ENCODE data around the gene C2CD2. TPM values are rescaled to one million over a fixed set of nuclear protein-coding genes. Genes with fewer than 3 reads are reported as not detected.

C2CD2 gene
- total RNA-seq, 6 experiments from 2014 or later: 7.3 to 11.4 (median 8.3) TPM

DNA sequence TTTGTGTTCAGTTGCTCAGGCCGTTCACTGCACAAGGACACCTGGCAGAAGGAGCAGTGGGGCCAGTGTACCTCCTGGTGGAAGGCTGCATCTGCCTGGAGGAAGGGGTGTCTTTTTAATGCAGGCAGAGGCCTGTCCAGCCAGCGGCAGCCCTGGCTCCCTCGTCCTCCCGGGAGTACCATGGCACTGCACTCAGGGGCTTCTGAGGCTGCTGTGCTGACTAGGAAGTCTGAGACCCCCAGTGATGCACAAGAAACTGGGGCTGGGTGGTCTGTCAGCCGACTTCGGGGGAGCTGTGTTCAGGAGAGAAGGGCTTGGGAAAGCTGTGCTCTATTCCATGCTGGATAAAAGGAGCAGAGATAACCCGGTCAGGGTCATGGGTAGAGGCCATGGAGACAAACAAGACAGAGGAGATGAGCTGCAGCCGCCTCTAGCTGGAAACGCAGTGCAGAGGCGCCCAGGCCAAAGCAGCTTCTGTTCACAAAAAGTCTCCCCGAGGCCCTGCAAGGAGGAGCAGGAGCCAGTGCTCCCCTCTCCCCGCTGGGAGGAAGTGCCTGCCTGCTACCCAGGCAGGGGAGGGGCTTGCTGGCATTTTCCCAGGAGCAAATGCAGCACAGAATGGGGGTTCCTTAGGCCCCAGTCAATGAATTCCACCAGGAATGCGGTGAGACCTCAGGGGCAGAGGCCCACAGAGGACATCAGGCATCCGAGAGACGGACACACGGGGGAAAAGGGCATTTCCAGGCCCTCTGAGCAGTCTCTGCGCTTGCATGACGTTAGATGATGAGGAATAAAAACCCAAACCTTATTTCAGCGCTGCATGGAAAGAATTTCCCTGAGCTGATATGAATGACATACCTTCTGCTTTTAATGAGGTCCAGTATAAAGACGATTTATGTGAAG lies 17.2 kb upstream of the C2CD2 start:
- DNase-seq: peak in 1 of 3 donors; percentile 26
- peak in 1 of 4 donors; percentile 9 for ATAC-seq
- H3K4me3 ChIP-seq: no peak overlapping the region
- no peaks in the 10 kb centered on the region for H3K9me3 ChIP-seq
- H3K27me3 ChIP-seq: no peaks in the 10 kb centered on the region
- H3K27ac ChIP-seq: no peak overlapping the region
- TF ChIP-seq, protein P1, sequence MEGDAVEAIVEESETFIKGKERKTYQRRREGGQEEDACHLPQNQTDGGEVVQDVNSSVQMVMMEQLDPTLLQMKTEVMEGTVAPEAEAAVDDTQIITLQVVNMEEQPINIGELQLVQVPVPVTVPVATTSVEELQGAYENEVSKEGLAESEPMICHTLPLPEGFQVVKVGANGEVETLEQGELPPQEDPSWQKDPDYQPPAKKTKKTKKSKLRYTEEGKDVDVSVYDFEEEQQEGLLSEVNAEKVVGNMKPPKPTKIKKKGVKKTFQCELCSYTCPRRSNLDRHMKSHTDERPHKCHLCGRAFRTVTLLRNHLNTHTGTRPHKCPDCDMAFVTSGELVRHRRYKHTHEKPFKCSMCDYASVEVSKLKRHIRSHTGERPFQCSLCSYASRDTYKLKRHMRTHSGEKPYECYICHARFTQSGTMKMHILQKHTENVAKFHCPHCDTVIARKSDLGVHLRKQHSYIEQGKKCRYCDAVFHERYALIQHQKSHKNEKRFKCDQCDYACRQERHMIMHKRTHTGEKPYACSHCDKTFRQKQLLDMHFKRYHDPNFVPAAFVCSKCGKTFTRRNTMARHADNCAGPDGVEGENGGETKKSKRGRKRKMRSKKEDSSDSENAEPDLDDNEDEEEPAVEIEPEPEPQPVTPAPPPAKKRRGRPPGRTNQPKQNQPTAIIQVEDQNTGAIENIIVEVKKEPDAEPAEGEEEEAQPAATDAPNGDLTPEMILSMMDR (IDR thresholded peaks at IDR 0.05): no peak
- TF ChIP-seq POLR2A (IDR thresholded peaks at IDR 0.05): no peak
- no peaks in the 10 kb centered on the region for H3K4me1 ChIP-seq
- 73% methylated on average over 15 of the region's 20 CpGs for WGBS (ENCODE audit: insufficient coverage, low coverage, low lambda C conversion rate, missing lambda C conversion rate)
- intact Hi-C loops (cut with DNase I): no loop called here
- H3K36me3 ChIP-seq: no peaks in the 10 kb centered on the region

DNA sequence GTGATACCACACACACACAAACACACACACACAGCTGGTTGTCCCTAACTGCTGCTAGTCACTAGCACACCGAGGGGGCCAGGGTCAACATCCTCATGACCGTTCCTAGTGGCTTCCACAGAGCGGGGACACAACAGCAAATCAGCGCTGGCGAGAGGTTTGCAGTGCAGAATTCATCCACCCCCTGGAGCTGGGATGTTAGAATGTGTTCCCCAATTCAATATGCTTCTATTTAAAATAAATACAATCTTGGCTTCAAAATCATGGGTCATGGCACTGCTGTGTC lies 16.2 kb upstream of the C2CD2 start:
- H3K4me3 ChIP-seq: no peak overlapping the region
- no peaks in the 10 kb centered on the region for H3K27me3 ChIP-seq
- no peaks in the 10 kb centered on the region for H3K36me3 ChIP-seq
- intact Hi-C loops (cut with DNase I): no loop called here
- H3K9me3 ChIP-seq: no peaks in the 10 kb centered on the region
- ATAC-seq (no peak), DNase-seq (peak in 1 of 3 donors; percentile 28)
- TF ChIP-seq, protein P1 (IDR thresholded peaks at IDR 0.05): no peak
- no peak for TF ChIP-seq POLR2A (IDR thresholded peaks at IDR 0.05)
- H3K4me1 ChIP-seq: no peaks in the 10 kb centered on the region
- H3K27ac ChIP-seq: no peak overlapping the region
- WGBS (ENCODE audit: insufficient coverage, low coverage, low lambda C conversion rate, missing lambda C conversion rate): 91% methylated on average over 5 of the region's 5 CpGs

DNA sequence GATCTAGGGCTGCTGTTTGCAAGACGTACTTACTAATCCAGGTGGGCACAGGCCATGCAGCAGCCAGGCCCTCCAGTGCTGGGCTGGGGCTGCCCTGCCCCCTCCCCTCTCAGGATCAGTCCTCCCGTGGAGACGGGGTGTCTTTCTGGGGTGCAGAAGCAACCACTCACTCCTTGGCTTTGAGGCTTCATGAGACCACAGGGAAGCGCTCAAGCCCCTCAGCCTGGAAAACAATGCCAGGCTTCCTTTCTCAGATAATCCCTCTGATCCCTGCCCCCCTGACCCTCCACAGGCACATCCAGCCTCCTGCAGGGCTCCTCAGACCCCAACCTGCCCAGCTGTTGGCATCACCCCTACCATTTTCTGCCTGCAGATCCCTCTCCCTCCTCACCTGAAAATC lies 13.9 kb upstream of the C2CD2 start:
- H3K27me3 ChIP-seq: no peaks in the 10 kb centered on the region
- no peaks in the 10 kb centered on the region for H3K9me3 ChIP-seq
- 70% methylated on average over 2 of the region's 4 CpGs for WGBS (ENCODE audit: insufficient coverage, low coverage, low lambda C conversion rate, missing lambda C conversion rate)
- no peaks in the 10 kb centered on the region for H3K36me3 ChIP-seq
- DNase-seq (peak in 1 of 3 donors; percentile 29), ATAC-seq (no peak)
- intact Hi-C loops (cut with DNase I): no loop called here
- H3K4me1 ChIP-seq: no peaks in the 10 kb centered on the region
- H3K4me3 ChIP-seq: no peak overlapping the region
- TF ChIP-seq, protein P1 (IDR thresholded peaks at IDR 0.05): no peak
- TF ChIP-seq POLR2A (IDR thresholded peaks at IDR 0.05): no peak
- H3K27ac ChIP-seq: no peak overlapping the region

DNA sequence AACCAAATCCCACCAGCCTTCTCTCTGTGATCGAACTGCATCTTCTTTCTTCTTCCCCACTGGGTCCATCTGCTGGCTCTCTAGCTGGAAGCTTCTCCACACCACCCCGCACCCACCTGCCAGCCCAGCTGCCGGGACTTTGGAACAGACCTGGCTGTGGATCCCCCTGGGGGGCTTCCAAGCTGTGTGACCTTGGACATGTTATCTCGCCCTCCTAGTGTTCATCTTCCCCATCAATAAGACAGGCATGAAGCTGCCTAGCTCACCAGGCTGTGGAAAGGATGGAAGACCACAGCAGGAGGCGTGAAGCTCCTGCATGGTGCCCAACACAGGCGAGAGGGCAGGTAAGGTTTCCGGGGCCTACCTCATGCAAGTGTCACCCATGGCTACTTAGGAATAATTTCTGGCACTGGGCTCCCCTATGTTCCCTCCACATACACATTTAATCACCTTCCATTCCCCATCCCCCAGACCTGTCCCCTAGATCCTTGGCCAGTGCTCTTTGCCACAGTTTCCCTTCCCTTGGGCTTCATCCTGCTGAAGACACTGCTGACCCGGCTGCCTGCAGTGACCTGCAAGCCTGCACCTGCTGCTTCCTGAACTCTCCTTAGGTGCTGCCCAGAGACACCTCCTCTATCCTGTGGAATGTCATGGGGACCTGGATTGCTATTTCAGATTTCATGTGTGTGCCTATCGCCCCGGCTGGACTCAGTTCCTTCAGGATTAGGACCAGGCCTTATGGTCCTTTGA lies 13.2 kb upstream of the C2CD2 start:
- ATAC-seq: no peak
- intact Hi-C loops (cut with DNase I): no loop called here
- Histone ChIP-seq H3K27me3 (no peaks in the 10 kb centered on the region), H3K27ac (no peak overlapping the region), H3K4me1 (no peaks in the 10 kb centered on the region), H3K9me3 (no peaks in the 10 kb centered on the region), H3K4me3 (no peak overlapping the region), H3K36me3 (no peaks in the 10 kb centered on the region)
- 76% methylated on average over 8 of the region's 10 CpGs for WGBS (ENCODE audit: insufficient coverage, low coverage, low lambda C conversion rate, missing lambda C conversion rate)
- peak in 1 of 3 donors; percentile 23 for DNase-seq
- TF ChIP-seq POLR2A (IDR thresholded peaks at IDR 0.05): no peak
- TF ChIP-seq, protein P1 (IDR thresholded peaks at IDR 0.05): no peak

Measured in right lobe of liver (tissue), 6 donors.